Neural progenitor cell (in vitro differentiated cells): Measurements from ENCODE around the gene SNX12. TPM values are rescaled to one million over a fixed set of nuclear protein-coding genes. Genes with fewer than 3 reads are reported as not detected.
"Not testable (repeated sequence)": the region's sequence is repeated elsewhere in the genome, so short reads cannot be mapped to it uniquely, and the experiment has no call there.

Experiments used
- DNase-seq: peaks from one replicate; pipeline ENCODE4 v3.0.0-alpha.2; 2016; ENCODE audit warnings: low spot score
- H2AFZ ChIP-seq: fragments of 200-600 bp; sonication (generic); replicated peaks from 2 replicates; pipeline ENCODE4 v1.6.1; 2016; ENCODE audit warnings: antibody characterized with exemption
- H3F3A ChIP-seq: fragments of 200-600 bp; sonication (generic); 2 replicates; pipeline ENCODE4 v1.6.1; 2016; ENCODE audit warnings: antibody characterized with exemption, low read depth
- H3K27ac ChIP-seq: fragments of 200-600 bp; sonication (generic); 2 replicates; pipeline ENCODE4 v1.5.1; 2016; ENCODE audit warnings: mild to moderate bottlenecking
- H3K27me3 ChIP-seq: fragments of 200-600 bp; sonication (generic); 2 replicates; pipeline ENCODE4 v1.6.1; 2016; ENCODE audit warnings: mild to moderate bottlenecking, moderate library complexity
- H3K36me3 ChIP-seq: fragments of 200-600 bp; sonication (generic); 2 replicates; pipeline ENCODE4 v1.5.1; 2016
- H3K4me1 ChIP-seq: fragments of 200-600 bp; sonication (generic); 2 replicates; pipeline ENCODE4 v1.6.1; 2016; ENCODE audit warnings: mixed run types
- H3K4me2 ChIP-seq: fragments of 200-600 bp; sonication (generic); 2 replicates; pipeline ENCODE4 v1.6.1; 2016
- H3K4me3 ChIP-seq: fragments of 200-600 bp; sonication (generic); 2 replicates; pipeline ENCODE4 v1.5.1; 2016
- H3K79me2 ChIP-seq: fragments of 200-600 bp; sonication (generic); 2 replicates; pipeline ENCODE4 v1.6.1; 2016; ENCODE audit warnings: low read depth
- H3K9ac ChIP-seq: fragments of 200-600 bp; sonication (generic); 2 replicates; pipeline ENCODE4 v1.6.1; 2016
- H3K9me3 ChIP-seq: fragments of 200-600 bp; sonication (generic); 2 replicates; pipeline ENCODE4 v1.5.1; 2016; ENCODE audit warnings: low read depth
- H4K20me1 ChIP-seq: fragments of 200-600 bp; sonication (generic); 2 replicates; pipeline ENCODE4 v1.6.1; 2016; ENCODE audit warnings: low read depth
- H3K27ac Mint-ChIP-seq: 3 replicates; pipeline ENCODE4 v1.8.0; 2021; ENCODE audit warnings: mixed read lengths
- H3K27me3 Mint-ChIP-seq: 2 replicates; pipeline ENCODE4 v1.8.0; 2022; ENCODE audit warnings: low read depth, mild to moderate bottlenecking, inconsistent platforms, moderate library complexity, mixed read lengths; ENCODE audit not compliant: insufficient read depth
- H3K36me3 Mint-ChIP-seq: 3 replicates; pipeline ENCODE4 v1.8.0; 2021; ENCODE audit warnings: mixed read lengths
- H3K4me1 Mint-ChIP-seq: 3 replicates; pipeline ENCODE4 v1.8.0; 2021; ENCODE audit warnings: mixed read lengths
- H3K4me3 Mint-ChIP-seq: 3 replicates; pipeline ENCODE4 v1.8.0; 2021; ENCODE audit warnings: mild to moderate bottlenecking, moderate library complexity, mixed read lengths
- H3K9me3 Mint-ChIP-seq: 3 replicates; pipeline ENCODE4 v1.8.0; 2020; ENCODE audit warnings: mixed read lengths
- CTCF ChIP-seq: fragments of 200-600 bp; sonication (generic); IDR thresholded peaks from 2 replicates; pipeline ENCODE4 v1.5.1; 2017; ENCODE audit warnings: antibody characterized with exemption, mild to moderate bottlenecking
- EZH2 ChIP-seq: fragments of 200-600 bp; sonication (generic); IDR thresholded peaks from 2 replicates; pipeline ENCODE4 v1.6.1; 2017; ENCODE audit warnings: antibody characterized with exemption, mild to moderate bottlenecking, moderate library complexity
- EZH2phosphoT487 ChIP-seq: fragments of 200-600 bp; sonication (generic); IDR thresholded peaks from 2 replicates; pipeline ENCODE4 v1.6.1; 2017; ENCODE audit warnings: antibody characterized with exemption
- small RNA-seq: library from RNA; depleted of rRNA; stranded (forward); fragments of <200 nt; gene quantifications from one replicate; pipeline ENCODE3, GENCODE V24; 2015
- total RNA-seq: library from RNA; depleted of rRNA; stranded (reverse); fragments of >200 nt; gene quantifications from 2 replicates; pipeline ENCODE4 v1.2.3, GENCODE V29; 2015; ENCODE audit warnings: low replicate concordance

The SNX12 gene
- total RNA-seq, 1 donor from 2014 or later: 58.1 TPM

- peak overlapping the region; percentile 50 for H3K4me3 ChIP-seq
- no peaks in the 10 kb centered on the region for H3K9me3 ChIP-seq
- Mint-ChIP-seq H3K9me3 (no peaks in the 10 kb centered on the region), H3K4me1 (peaks cover 3% of the 10 kb centered on the region), H3K27me3 (no peaks in the 10 kb centered on the region), H3K4me3 (peak overlapping the region; percentile 76), H3K27ac (no peak overlapping the region), H3K36me3 (no peaks in the 10 kb centered on the region)
- H3K4me1 ChIP-seq: no peaks in the 10 kb centered on the region
- no peak overlapping the region for H3K9ac ChIP-seq
- no peaks in the 10 kb centered on the region for H3K27me3 ChIP-seq
- no peak for DNase-seq
- peak overlapping the region; percentile 74 for H3K4me2 ChIP-seq
- TF ChIP-seq EZH2phosphoT487 (no peak), EZH2 (no peak), CTCF (no peak)
- H3K36me3 ChIP-seq: peaks cover 5% of the 10 kb centered on the region
- no peak overlapping the region for H3K27ac ChIP-seq
- no peaks in the 10 kb centered on the region for H4K20me1 ChIP-seq
- H3F3A ChIP-seq: peaks cover 7% of the 10 kb centered on the region
- H3K79me2 ChIP-seq: no peaks in the 10 kb centered on the region
- H2AFZ ChIP-seq: no peak overlapping the region
Observed at GRCh38 chrX:71052721-71053120, 15.4 kb downstream of the SNX12 start.

- not testable (repeated sequence) for H3K9ac ChIP-seq, H3K9me3 ChIP-seq, H3K4me3 ChIP-seq, DNase-seq, H3K4me2 ChIP-seq, H4K20me1 ChIP-seq, H3K36me3 ChIP-seq, H3K36me3 Mint-ChIP-seq, H3K27ac ChIP-seq, H3K79me2 ChIP-seq, H3K9me3 Mint-ChIP-seq, H3K27ac Mint-ChIP-seq, H3K27me3 ChIP-seq, H3F3A ChIP-seq, H3K4me3 Mint-ChIP-seq, H3K27me3 Mint-ChIP-seq, H2AFZ ChIP-seq, H3K4me1 ChIP-seq, H3K4me1 Mint-ChIP-seq
Observed at GRCh38 chrX:71047891-71048290, 20.2 kb downstream of the SNX12 start.

DNA sequence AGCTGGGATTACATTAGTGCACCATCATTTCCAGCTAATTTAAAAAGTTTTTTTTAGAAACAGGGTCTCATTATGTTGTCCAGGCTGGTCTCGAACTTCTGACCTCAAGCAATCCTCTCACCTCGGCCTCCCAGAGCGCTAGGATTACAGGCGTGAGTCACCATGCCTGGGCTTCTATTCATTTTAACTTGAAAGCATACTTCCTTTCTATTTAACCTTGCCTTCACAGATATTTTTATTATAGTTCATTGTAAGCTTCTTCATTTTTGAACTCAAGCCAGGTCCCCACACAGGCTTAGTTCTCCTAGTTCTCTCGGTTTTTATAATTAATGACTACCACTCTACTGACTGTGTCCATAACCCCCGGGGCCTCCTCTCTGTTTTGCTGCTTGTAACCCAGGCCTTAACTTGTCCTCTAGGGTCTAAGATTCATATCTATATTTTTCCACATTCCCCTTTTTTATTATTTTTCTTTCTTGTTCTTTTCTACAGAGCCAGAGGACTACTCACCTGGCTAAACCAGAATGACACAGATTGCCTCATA, 50.7 kb downstream of the SNX12 start:
- Mint-ChIP-seq H3K9me3 (peaks cover 4% of the 10 kb centered on the region), H3K27ac (no peak overlapping the region), H3K4me1 (no peaks in the 10 kb centered on the region), H3K36me3 (no peaks in the 10 kb centered on the region), H3K27me3 (no peaks in the 10 kb centered on the region), H3K4me3 (no peak overlapping the region)
- no peaks in the 10 kb centered on the region for H3K9me3 ChIP-seq
- H3K4me2 ChIP-seq: no peak overlapping the region
- H4K20me1 ChIP-seq: no peaks in the 10 kb centered on the region
- H3K36me3 ChIP-seq: no peaks in the 10 kb centered on the region
- H3K9ac ChIP-seq: no peak overlapping the region
- no peaks in the 10 kb centered on the region for H3K4me1 ChIP-seq
- H3K79me2 ChIP-seq: no peaks in the 10 kb centered on the region
- no peak overlapping the region for H3K4me3 ChIP-seq
- H3K27ac ChIP-seq: no peak overlapping the region
- no peaks in the 10 kb centered on the region for H3F3A ChIP-seq
- H3K27me3 ChIP-seq: no peaks in the 10 kb centered on the region
- TF ChIP-seq EZH2phosphoT487: no peak
- TF ChIP-seq EZH2: no peak
- TF ChIP-seq CTCF: no peak
- DNase-seq: no peak
- no peak overlapping the region for H2AFZ ChIP-seq

Small RNA genes within 50 kb of the gene (small RNA-seq; reads per million reads assigned to genes)
- not detected for gene CXorf65
- gene RNU1-56P: not detected

Other genes with a start within 250 kb of the SNX12 start
- gene TEX11, start 159.6 kb downstream of the SNX12 start, total RNA-seq: 0.03 TPM in 1 of 2 replicates, not detected in the other
- gene SLC7A3, start 137.2 kb downstream of the SNX12 start, total RNA-seq: 24.5 and 33.1 TPM in 2 replicates
- 2.5 and 6.8 TPM in 2 replicates for gene FOXO4, start 27.5 kb upstream of the SNX12 start, total RNA-seq
- not detected in 2 replicates for gene CXorf65, start 38.4 kb upstream of the SNX12 start, total RNA-seq
- gene IL2RG, start 43.2 kb upstream of the SNX12 start, total RNA-seq: not detected in 2 replicates
- 27.0 and 40.2 TPM in 2 replicates for gene MED12, start 50.3 kb upstream of the SNX12 start, total RNA-seq
- gene NLGN3, start 76.5 kb upstream of the SNX12 start, total RNA-seq: 10.0 and 16.0 TPM in 2 replicates
- gene GJB1, start 154.9 kb upstream of the SNX12 start, total RNA-seq: not detected in 2 replicates
- gene ZMYM3, start 185.8 kb upstream of the SNX12 start, total RNA-seq: 50.8 and 85.8 TPM in 2 replicates
- 890 and 916 TPM in 2 replicates for gene NONO, start 215.3 kb upstream of the SNX12 start, total RNA-seq
- 0.99 and 4.8 TPM in 2 replicates for gene ITGB1BP2, start 233.4 kb upstream of the SNX12 start, total RNA-seq